ENCODE measurements around the gene KRT81.

DNA sequence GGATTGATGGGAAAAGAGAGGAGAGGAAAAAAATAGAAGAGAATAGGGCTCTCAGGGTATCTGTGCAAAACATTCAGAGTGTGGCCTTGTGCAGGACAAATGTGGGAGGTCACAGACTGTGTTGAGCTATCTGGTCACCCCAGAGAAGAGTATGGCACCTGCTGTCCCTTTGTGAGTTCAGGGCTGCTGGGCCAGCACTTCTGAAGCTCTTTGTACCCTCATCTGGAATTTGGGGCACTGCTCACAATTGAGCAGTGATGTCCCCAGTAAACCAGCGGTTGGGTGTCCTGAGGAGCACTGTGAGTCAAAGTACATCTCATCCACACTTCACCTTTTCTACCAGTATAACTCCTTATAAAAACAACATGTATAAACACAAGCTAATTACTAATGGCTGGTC lies 2.6 kb upstream of the KRT81 start:
- TF ChIP-seq CTCF (IDR thresholded peaks at IDR 0.05; ENCODE audit: low read depth, low read length) (no peak), MYC (IDR thresholded peaks at IDR 0.05; ENCODE audit: low read depth, low read length) (no peak), POLR2A (IDR thresholded peaks at IDR 0.05; ENCODE audit: extremely low read depth, insufficient read length) (no peak)

Measured in NB4 (cell line).